IPS-NIHi7 (cell line): ENCODE results near the gene CCDC179.

Experiments
- DNase-seq: peaks from one replicate; pipeline ENCODE4 v3.0.0; 2012; ENCODE audit warnings: mixed read lengths; ENCODE audit errors: extremely low spot score

The CCDC179 gene

DNA sequence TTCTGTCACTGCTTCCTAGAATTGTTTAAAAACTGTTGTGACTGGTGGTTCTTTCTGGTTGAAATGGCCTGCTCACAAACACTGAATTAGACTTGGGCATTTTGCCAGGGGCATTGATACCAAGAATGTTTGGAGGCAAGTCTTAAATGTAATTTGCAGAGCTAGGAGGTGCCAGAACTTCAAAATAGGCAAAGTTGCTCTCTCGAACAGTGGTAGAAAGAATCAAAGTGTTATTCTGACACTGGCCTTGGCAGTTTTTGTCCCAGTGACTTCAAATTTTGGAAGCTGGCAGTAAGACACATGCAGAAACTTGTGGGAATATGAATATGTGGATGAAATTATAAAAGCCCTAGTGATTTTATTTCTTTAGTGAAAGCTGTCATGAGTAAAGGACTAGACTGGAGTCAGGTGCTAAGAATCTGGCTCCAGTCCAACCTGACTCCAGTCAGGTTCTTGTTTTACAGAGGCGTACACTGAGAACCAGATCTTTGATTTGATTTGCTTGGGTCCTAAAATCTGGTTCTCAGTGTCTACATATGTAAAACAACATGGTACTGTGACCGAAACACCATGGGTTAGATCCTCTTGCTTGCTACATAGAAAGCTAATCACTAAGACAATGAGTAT lies 51.6 kb downstream of the CCDC179 start:
- DNase-seq = no peak

DNA sequence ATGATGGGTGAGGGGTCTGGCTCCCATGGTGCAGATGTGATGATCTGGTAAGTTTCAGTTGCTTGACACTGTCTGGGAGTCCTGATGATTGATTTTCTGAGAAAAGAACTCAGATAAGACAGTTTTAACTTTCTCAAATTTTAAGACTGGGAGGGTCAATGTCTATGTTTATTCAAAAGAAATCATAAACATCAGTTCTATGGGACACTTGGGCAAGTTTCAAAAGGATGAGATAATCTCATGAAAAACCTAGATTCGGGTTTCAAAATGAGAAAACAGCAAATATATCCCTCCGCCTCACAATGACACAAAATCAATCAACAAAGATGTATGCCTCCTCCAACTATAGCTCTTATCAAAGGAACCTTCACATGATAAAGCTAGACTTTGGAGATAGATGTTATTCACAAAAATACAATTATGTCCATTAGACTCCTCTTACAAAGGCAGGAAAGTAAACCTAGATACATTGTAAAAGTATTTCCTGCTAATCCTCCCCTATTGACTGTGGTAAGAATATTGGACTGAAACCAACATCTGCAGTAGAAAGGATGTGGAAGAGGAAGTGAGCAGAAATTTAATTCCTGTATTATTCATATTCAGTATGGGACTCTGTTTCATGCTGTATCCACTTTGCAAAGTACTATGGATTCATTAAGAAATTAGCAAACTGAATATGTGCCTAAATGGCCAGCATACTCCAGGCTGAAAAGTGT lies 52.3 kb downstream of the CCDC179 start:
- DNase-seq = no peak

DNA sequence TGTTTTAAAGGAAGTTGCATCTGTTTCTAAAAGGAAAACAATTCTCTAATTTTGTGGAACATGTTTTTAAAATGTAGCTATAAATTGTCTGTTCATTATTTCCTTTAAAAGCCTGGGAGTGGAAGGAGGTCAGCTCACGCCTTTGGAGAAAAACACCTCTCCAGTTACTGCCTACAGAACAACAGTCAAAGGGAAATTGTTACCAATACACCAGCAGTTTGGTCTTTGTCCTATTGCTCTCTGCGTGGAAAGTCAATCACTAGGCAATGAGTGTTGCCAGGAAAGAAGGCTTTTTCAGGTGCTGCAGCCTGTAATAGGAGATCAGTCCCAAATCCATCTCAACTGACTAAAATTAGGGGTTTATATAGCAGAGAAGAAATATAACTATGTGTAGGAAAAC lies 52.9 kb downstream of the CCDC179 start:
- DNase-seq = no peak

DNA sequence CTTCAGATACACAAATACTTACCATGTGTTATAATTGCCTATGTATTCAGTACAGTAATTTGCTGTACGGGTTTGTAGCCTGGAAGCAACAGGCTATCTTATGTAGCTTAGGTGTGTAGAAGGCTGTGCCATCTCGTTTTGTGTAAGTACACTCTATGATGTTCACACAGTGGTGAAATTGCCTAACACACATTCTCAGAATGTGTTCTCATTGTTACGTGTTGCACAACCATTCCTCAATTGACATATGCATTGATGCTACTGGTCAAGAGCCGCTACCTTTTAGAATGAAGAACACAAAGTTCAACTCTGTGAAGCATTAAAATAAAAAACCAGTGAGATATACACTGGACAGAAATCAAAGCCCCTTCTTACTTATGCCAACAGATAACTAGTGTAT lies 57.4 kb downstream of the CCDC179 start:
- DNase-seq = no peak

DNA sequence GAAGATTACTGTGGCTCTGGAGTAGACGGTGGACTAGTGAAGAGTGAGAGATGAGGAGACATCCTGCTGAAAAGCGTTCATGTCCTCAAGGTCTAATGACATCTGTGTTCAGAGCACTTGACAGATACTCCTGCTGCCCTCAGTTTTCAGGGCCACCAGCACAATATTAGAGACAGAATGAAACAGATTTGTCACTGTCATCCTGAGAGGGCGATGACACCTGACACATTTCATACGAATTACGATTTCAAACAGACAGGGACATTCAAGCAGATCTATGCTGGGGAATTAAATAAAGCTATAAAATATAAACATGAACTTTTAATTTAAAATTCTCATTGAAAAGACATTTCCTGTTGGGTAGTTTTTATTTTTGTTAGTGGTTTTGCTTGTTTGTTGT lies 59.8 kb downstream of the CCDC179 start:
- DNase-seq = no peak

DNA sequence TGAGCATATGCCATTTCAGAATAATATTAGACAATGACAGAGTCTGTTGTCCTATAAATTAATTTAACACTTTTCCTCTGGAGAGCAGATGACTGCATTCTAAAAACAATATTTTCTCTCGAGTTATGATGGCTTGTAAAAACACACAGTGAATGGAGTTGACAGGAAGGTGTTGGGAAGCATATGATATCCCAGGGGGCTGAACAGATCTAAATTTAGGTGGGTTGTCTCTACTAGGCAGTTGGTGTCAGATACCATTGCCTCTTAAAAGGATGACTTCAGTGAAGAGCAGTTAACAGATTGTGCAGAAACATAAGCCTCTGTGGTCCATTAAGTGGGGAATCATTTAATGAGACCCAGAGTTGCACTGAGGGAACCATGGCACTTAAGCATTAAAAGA lies 61.4 kb downstream of the CCDC179 start:
- DNase-seq = no peak

DNA sequence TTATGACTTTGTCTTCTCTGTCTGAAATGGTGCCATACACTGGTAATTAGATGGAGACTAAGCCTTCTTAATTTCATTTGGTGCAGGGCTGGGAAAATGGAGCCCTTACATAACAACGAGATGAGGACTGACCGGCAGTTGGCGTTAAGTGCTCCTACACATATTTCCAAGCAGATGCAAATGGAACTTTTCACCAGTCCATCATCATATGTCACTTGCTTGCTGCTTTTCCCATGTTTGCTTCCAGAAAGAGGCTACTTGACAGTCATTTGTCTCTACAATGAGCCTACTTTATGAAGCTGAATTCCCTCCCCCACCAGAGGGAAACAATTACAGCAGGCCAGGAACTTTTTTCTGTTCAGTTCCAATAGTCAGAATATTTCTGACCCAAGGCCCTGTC lies 63.2 kb downstream of the CCDC179 start:
- no peak for DNase-seq
